ENCODE results near the gene SLC9A8.
A peak's percentile ranks its signal among the peaks of the same experiment; 100 is the strongest.

The SLC9A8 gene

DNA sequence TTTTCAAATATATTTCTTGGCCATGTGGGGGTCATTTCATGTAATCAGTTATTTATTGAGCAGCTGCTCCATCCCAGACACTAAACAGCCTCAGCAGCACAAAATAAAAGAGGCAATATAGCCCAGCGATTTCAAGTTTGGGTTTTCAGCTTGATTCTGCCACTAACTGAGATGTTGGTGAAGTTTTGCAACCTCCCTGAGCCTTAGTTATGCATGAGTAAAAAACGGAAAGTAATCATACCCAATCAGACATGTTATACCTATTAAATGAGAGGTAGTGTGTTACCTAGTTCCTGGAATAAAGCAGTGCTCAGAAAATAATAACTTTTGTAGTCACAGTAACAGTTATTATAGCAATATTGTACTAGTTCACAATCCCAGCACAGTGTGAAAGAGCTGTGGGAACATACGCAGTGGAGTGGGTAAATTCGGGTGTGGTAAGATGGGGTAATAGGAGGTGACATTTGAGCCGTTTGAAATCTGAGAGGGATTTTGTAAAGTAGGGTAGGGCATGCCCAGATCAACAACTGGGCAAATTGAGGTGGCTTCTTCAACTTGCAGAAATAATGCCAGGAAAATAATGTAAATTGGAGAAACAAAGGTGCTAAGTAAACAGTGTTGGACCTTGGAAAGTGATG lies 1.5 kb downstream of the SLC9A8 start:
- TF ChIP-seq RAD21 (IDR thresholded peaks at IDR 0.05; ENCODE audit: low read depth) (no peak), CREB1 (IDR thresholded peaks at IDR 0.05; ENCODE audit: low read depth) (no peak), CEBPB (IDR thresholded peaks at IDR 0.05) (0 out of 2 replicates have a peak, but pooled peaks have one; percentile 4)

DNA sequence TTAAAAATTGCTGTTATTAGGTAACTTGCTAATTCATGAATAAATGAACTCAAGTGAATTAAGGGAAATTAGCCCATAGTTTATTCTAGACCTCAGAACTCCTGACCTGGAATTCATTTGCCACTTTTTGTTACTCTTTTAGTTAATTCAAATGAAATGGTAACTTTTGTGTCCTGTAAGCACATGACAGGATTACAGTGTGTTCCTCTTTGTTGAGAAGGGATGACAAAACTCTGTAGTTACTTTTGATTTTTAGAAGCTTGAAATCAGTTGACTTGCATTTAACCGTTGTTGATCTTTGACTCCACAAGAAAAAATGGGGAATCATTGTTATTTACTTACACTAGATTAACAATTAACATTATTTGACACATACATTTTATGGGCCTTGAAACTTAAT lies 6.2 kb downstream of the SLC9A8 start:
- TF ChIP-seq, protein P1, sequence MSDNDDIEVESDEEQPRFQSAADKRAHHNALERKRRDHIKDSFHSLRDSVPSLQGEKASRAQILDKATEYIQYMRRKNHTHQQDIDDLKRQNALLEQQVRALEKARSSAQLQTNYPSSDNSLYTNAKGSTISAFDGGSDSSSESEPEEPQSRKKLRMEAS (IDR thresholded peaks at IDR 0.05) = no peak
- TF ChIP-seq RAD21 (IDR thresholded peaks at IDR 0.05; ENCODE audit: low read depth) (no peak), NFIC (IDR thresholded peaks at IDR 0.05) (no peak), ZBTB7A (IDR thresholded peaks at IDR 0.05; ENCODE audit: low read depth) (no peak), EGR1 (IDR thresholded peaks at IDR 0.05) (no peak), FOXM1 (IDR thresholded peaks at IDR 0.05; ENCODE audit: borderline replicate concordance, low read depth) (no peak), TCF12 (IDR thresholded peaks at IDR 0.05; ENCODE audit: low read depth) (no peak)
- TF ChIP-seq, protein P2, sequence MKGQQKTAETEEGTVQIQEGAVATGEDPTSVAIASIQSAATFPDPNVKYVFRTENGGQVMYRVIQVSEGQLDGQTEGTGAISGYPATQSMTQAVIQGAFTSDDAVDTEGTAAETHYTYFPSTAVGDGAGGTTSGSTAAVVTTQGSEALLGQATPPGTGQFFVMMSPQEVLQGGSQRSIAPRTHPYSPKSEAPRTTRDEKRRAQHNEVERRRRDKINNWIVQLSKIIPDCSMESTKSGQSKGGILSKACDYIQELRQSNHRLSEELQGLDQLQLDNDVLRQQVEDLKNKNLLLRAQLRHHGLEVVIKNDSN (IDR thresholded peaks at IDR 0.05) = no peak

DNA sequence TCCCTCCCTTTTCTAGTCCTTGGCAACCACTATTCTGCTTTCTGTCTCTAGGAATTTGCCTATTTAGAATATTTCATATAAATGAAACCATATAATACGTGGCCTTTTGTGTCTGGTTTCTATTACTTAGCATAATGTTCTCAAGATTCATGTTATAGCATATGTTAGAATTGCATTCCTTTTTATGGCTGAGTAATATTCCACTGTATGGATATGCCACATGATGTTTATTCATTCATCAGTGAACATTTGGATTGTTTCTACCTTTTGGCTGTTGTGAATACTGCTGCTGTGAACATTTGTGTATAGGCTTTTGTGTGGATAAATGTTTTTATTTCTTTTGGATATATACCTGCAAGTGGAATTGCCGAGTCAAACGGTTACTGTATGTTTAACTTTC lies 7.1 kb downstream of the SLC9A8 start:
- no peak for TF ChIP-seq RAD21 (IDR thresholded peaks at IDR 0.05; ENCODE audit: low read depth)
- TF ChIP-seq, protein P2 (IDR thresholded peaks at IDR 0.05) = no peak
- no peak for TF ChIP-seq FOXM1 (IDR thresholded peaks at IDR 0.05; ENCODE audit: borderline replicate concordance, low read depth)
- TF ChIP-seq TCF12 (IDR thresholded peaks at IDR 0.05; ENCODE audit: low read depth) = no peak
- no peak for TF ChIP-seq NFIC (IDR thresholded peaks at IDR 0.05)
- no peak for TF ChIP-seq CREB1 (IDR thresholded peaks at IDR 0.05; ENCODE audit: low read depth)
- TF ChIP-seq TEAD4 (IDR thresholded peaks at IDR 0.05) = no peak
- TF ChIP-seq CEBPB (IDR thresholded peaks at IDR 0.05) = no peak
- TF ChIP-seq EGR1 (IDR thresholded peaks at IDR 0.05) = no peak
- TF ChIP-seq, protein P3, sequence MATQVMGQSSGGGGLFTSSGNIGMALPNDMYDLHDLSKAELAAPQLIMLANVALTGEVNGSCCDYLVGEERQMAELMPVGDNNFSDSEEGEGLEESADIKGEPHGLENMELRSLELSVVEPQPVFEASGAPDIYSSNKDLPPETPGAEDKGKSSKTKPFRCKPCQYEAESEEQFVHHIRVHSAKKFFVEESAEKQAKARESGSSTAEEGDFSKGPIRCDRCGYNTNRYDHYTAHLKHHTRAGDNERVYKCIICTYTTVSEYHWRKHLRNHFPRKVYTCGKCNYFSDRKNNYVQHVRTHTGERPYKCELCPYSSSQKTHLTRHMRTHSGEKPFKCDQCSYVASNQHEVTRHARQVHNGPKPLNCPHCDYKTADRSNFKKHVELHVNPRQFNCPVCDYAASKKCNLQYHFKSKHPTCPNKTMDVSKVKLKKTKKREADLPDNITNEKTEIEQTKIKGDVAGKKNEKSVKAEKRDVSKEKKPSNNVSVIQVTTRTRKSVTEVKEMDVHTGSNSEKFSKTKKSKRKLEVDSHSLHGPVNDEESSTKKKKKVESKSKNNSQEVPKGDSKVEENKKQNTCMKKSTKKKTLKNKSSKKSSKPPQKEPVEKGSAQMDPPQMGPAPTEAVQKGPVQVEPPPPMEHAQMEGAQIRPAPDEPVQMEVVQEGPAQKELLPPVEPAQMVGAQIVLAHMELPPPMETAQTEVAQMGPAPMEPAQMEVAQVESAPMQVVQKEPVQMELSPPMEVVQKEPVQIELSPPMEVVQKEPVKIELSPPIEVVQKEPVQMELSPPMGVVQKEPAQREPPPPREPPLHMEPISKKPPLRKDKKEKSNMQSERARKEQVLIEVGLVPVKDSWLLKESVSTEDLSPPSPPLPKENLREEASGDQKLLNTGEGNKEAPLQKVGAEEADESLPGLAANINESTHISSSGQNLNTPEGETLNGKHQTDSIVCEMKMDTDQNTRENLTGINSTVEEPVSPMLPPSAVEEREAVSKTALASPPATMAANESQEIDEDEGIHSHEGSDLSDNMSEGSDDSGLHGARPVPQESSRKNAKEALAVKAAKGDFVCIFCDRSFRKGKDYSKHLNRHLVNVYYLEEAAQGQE (IDR thresholded peaks at IDR 0.05; ENCODE audit: low read depth) = no peak
- no peak for TF ChIP-seq TAF1 (IDR thresholded peaks at IDR 0.05; ENCODE audit: low read depth)
- TF ChIP-seq, protein P1 (IDR thresholded peaks at IDR 0.05) = no peak
- TF ChIP-seq YY1 (IDR thresholded peaks at IDR 0.05; ENCODE audit: low read depth) = no peak
- no peak for TF ChIP-seq EP300 (IDR thresholded peaks at IDR 0.05; ENCODE audit: borderline replicate concordance)
- TF ChIP-seq ZBTB7A (IDR thresholded peaks at IDR 0.05; ENCODE audit: low read depth) = no peak

DNA sequence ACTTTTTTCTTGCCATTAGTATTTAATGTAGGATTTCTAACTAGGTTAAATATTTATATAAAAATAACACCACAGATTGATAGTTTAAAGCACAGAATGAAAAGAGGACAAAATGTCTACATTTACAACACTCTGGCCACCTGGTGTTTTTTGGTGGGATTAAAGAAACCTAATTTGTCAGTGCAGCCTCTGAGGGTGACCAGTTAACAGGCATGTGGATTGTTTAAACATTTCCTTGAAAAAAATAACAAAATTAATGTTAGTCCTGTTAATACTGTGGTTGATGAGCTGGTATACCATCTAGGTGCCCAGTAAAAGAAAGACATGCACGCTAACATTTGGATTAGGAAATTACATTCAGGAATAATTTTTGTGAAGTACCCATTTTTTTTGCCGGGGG lies 8.8 kb downstream of the SLC9A8 start:
- TF ChIP-seq EGR1 (IDR thresholded peaks at IDR 0.05) (no peak), CREB1 (IDR thresholded peaks at IDR 0.05; ENCODE audit: low read depth) (no peak), FOXM1 (IDR thresholded peaks at IDR 0.05; ENCODE audit: borderline replicate concordance, low read depth) (no peak), YY1 (IDR thresholded peaks at IDR 0.05; ENCODE audit: low read depth) (no peak), TAF1 (IDR thresholded peaks at IDR 0.05; ENCODE audit: low read depth) (no peak), EP300 (IDR thresholded peaks at IDR 0.05; ENCODE audit: borderline replicate concordance) (no peak), RAD21 (IDR thresholded peaks at IDR 0.05; ENCODE audit: low read depth) (no peak), NFIC (IDR thresholded peaks at IDR 0.05) (no peak), ZBTB7A (IDR thresholded peaks at IDR 0.05; ENCODE audit: low read depth) (no peak), TCF12 (IDR thresholded peaks at IDR 0.05; ENCODE audit: low read depth) (no peak), CEBPB (IDR thresholded peaks at IDR 0.05) (no peak), TEAD4 (IDR thresholded peaks at IDR 0.05) (no peak)
- TF ChIP-seq, protein P1 (IDR thresholded peaks at IDR 0.05) = no peak
- TF ChIP-seq, protein P3 (IDR thresholded peaks at IDR 0.05; ENCODE audit: low read depth) = no peak
- TF ChIP-seq, protein P2 (IDR thresholded peaks at IDR 0.05) = no peak

DNA sequence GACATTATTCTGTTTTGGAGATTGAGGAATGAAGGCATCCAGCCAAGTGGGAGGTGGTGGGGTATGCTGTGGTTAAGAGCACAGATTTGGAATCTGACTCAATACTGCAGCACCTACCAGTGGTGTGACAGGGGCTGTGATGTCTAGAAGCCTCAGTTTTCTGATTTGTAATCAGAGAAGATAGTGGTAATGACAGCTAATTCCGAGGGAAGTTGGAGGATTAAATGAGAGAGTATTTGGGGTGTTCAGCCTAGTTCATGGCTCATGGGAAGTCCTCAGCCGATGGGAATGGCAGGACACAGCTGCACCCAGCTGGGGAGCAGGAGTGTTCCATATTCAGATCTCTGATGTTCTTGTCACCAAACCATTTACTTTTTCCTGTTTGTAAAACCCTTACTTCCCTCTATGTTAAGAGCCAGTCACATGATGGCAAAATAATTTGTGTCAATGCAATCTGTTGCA lies 9.3 kb downstream of the SLC9A8 start:
- TF ChIP-seq NFIC (IDR thresholded peaks at IDR 0.05) (no peak), RAD21 (IDR thresholded peaks at IDR 0.05; ENCODE audit: low read depth) (peak; percentile 41)

Measured in Ishikawa (cell line).